Stimulated activated CD8-positive, alpha-beta memory T cell treated with anti-CD3 and anti-CD28 coated beads, Interleukin-15, amount 100 ng/mL, for 48 hours (primary cell): ENCODE results near the gene MEGF10.

ENCODE experiments used
- DNase-seq, 2 donors: peaks; one replicate each; pipeline ENCODE4 v3.0.0-alpha.2; 2020; ENCODE audit warnings: low read depth in 2 of 2

MEGF10 gene

GRCh38 chr5:127434588-127434987 lies 144.0 kb downstream of the MEGF10 start:
- no peak for DNase-seq

GRCh38 chr5:127435821-127436220 lies 145.2 kb downstream of the MEGF10 start:
- no peak for DNase-seq

- no peak for DNase-seq
These were observed 149.0 kb downstream of the MEGF10 start for GRCh38 chr5:127439644-127440043.

- DNase-seq: no peak
These were observed 150.2 kb downstream of the MEGF10 start for GRCh38 chr5:127440831-127441230.

- DNase-seq: no peak
These were observed 151.3 kb downstream of the MEGF10 start for GRCh38 chr5:127441799-127442484.

- no peak for DNase-seq
These were observed 153.6 kb downstream of the MEGF10 start for GRCh38 chr5:127444171-127444570.

DNA sequence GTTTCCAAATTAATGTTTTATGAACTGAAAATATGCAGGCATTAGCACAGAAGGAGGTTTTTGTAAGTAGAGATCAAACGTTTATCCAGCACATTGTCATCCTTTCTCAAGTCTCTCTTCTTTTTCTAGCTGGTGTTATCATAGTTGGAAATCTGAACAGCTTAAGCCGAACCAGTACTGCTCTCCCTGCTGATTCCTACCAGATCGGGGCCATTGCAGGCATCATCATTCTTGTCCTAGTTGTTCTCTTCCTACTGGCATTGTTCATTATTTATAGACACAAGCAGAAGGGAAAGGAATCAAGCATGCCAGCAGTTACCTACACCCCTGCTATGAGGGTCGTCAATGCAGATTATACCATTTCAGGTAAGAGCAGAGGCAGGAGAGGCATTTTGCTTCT lies 154.7 kb downstream of the MEGF10 start:
- DNase-seq: no peak

- no peak for DNase-seq
These were observed 156.0 kb downstream of the MEGF10 start for GRCh38 chr5:127446626-127447025.

DNA sequence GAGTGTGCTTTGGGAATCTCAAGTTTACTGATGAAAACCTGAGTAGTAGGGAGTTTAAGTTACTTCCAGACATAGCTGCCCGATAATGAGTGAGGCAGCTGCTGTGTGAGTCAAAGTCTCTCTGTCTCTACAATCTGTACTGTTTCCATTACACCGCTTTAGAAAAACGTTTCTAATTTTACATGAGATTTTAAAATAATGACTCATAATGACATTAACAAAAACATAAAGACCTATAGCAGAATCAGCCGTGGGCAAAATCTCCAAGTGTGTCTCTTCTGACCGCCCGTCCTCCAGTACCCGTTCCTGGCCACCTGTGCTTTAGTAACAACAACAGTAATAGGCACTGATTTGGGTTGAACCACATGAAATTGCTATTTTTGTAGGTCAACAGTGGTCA lies 157.2 kb downstream of the MEGF10 start:
- no peak for DNase-seq

DNA sequence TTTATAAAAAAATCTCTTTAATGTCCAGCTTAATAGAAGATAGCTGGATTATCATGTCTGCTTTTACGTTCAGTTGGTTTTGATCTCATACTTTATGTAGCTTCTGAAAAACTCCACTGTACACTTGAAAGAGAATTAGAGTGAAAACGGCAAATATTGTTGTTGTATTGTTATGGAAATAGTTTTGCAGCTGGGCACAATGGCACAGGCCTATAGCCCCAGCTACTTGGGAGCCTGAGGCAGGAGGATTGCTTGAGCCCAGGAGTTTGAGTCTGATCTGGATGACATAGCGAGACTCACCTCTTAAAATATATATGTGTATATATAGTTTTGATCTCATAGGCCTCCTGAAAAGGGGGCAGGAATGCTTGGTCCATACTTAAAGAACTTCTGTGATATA lies 159.4 kb downstream of the MEGF10 start:
- no peak for DNase-seq

DNA sequence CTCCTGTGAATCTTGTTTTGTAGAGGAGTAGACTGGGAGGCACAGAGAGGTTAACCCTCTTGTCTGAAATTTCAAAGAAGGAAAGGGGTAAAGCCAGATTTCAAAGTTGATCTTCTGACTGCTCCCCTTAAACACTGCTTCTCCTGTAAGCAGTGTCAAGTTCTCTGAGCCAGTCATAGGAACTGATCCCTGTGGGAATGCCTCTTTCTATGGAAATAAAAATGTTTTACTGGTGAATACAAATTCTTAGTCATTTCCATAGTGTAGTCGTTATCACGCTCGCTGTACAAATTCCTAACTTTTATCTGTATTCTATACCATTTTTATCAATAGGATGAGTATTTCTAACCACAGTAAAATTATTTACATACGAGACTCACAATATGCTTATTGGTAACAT lies 160.5 kb downstream of the MEGF10 start:
- DNase-seq: no peak

- no peak for DNase-seq
These were observed 162.0 kb downstream of the MEGF10 start for GRCh38 chr5:127452626-127453025.

- no peak for DNase-seq
These were observed 180.6 kb downstream of the MEGF10 start for GRCh38 chr5:127471211-127471610.

GRCh38 chr5:127472700-127473099 lies 182.1 kb downstream of the MEGF10 start:
- no peak for DNase-seq

GRCh38 chr5:127486471-127486870 lies 195.9 kb downstream of the MEGF10 start:
- DNase-seq: no peak

- DNase-seq: no peak
These were observed 202.5 kb downstream of the MEGF10 start for GRCh38 chr5:127492854-127493738.

- DNase-seq: no peak
These were observed 208.0 kb downstream of the MEGF10 start for GRCh38 chr5:127498548-127498947.

DNA sequence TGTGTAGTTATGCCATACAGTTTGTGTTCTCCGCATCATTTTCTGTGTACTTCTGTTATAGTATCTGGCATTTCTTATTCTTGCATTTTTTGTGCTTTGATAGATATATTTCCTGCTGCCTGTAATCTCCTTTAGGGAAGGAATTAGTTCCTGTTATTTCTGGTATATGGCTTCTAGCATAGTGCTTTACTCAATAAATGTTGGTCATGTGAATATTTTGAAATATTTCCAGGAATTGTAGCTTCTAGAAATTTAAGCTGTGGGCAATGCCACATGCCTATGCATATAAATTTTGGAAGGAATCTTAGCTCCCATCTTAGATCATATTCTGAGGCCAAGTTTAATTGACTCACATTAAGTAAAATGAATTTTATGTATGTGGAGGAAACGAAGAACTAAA lies 215.3 kb downstream of the MEGF10 start:
- no peak for DNase-seq

DNA sequence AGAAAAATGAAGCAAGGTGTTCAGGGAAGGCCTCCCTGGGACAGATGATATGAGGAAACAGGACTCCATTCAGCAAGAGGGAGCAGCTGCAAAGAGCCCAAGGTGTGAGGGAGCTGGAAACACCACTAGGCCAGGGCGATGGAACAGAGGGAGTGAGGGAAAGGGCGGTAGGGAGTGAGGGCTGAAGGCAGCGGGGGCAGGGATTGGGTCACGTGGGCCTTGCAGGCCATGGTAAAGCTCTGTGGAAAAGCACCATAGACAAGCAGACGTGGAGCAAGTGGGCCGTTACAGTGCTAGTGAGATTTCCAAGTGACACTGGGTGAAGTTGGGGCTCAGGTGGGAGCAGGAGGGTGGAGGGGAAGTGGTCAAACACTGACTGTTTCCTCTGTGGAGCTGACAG lies 216.0 kb downstream of the MEGF10 start:
- DNase-seq: no peak

DNA sequence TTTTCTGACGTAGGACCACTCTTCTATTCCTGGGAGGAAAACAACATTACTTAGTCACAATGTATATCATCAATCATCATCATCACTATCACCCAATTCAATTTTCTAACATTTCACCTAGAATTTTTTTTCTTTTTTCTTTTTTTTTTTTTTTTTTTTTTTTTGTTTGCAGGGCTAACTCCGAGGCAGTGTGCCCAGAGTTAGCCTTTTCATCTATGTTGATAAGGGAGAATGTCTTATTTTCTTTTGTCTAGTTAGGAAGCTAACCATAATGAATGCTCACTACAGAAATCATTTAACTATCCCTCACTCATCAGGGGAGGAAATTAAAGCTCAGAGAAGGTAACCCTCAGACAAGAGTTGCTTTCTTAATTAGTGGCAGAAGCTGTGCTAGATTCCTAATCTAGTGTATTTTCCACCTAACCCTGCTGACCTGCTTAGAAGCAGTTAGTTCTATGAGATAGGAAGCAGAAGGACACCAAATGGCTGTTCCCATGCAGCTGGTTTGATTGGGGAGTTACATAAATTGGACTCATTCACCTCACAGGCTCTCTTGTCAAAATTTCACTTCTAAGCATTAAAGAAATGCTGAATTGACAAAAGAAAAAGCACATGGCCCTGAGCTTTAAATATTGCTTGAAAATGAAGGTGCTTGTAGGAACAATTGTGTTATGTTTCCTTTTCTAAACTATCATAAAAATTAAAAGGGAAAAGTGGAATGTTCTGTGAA lies 218.2 kb downstream of the MEGF10 start:
- DNase-seq: no peak
